MM.1S (cell line): ENCODE data around the gene RANGAP1.

Experiments used
- DNase-seq: peaks from one replicate; pipeline ENCODE4 v3.0.0-alpha.2; 2015
- H2AFZ ChIP-seq: fragments of 300-600 bp; sonication (generic); 2 replicates; pipeline ENCODE4 v1.6.0; 2016; ENCODE audit warnings: antibody characterized with exemption, low read length
- H3F3A ChIP-seq: fragments of 300-600 bp; sonication (generic); 2 replicates; pipeline ENCODE4 v1.6.1; 2016; ENCODE audit warnings: mild to moderate bottlenecking, antibody characterized with exemption, low read length, moderate library complexity, mixed read lengths; ENCODE audit not compliant: insufficient read depth
- H3K27ac ChIP-seq: fragments of 300-600 bp; sonication (generic); 2 replicates; pipeline ENCODE4 v1.5.1; 2016; ENCODE audit warnings: mild to moderate bottlenecking, low read length
- H3K27me3 ChIP-seq: fragments of 300-600 bp; sonication (generic); replicated peaks from 2 replicates; pipeline ENCODE4 v1.6.0; 2016; ENCODE audit warnings: low read length; ENCODE audit not compliant: insufficient read depth
- H3K36me3 ChIP-seq: fragments of 300-600 bp; sonication (generic); replicated peaks from 2 replicates; pipeline ENCODE4 v1.6.1; 2016; ENCODE audit warnings: mild to moderate bottlenecking, low read length, mixed read lengths; ENCODE audit not compliant: insufficient read depth
- H3K4me1 ChIP-seq: fragments of 300-600 bp; sonication (generic); 2 replicates; pipeline ENCODE4 v1.6.1; 2016; ENCODE audit warnings: low read length, mixed read lengths
- H3K4me2 ChIP-seq: fragments of 300-600 bp; sonication (generic); 2 replicates; pipeline ENCODE4 v1.6.0; 2016; ENCODE audit warnings: low read depth, low read length
- H3K4me3 ChIP-seq: fragments of 300-600 bp; sonication (generic); 2 replicates; pipeline ENCODE4 v1.5.1; 2016; ENCODE audit warnings: low read length, mixed read lengths
- H3K79me2 ChIP-seq: fragments of 300-600 bp; sonication (generic); 2 replicates; pipeline ENCODE4 v1.6.1; 2016; ENCODE audit warnings: mixed run types, low read length, mixed read lengths
- H3K9ac ChIP-seq: fragments of 300-600 bp; sonication (generic); 2 replicates; pipeline ENCODE4 v1.6.1; 2016; ENCODE audit warnings: low read length, mixed read lengths
- H3K9me2 ChIP-seq: fragments of 300-600 bp; sonication (generic); replicated peaks from 2 replicates; pipeline ENCODE4 v1.6.1; 2016; ENCODE audit warnings: mild to moderate bottlenecking, low read length, mixed read lengths; ENCODE audit not compliant: insufficient read depth
- H3K9me3 ChIP-seq: fragments of 300-600 bp; sonication (generic); replicated peaks from 2 replicates; pipeline ENCODE4 v1.6.1; 2016; ENCODE audit warnings: mild to moderate bottlenecking, low read length, mixed read lengths; ENCODE audit not compliant: insufficient read depth
- H4K20me1 ChIP-seq: fragments of 300-600 bp; sonication (generic); 2 replicates; pipeline ENCODE4 v1.6.1; 2016; ENCODE audit warnings: mild to moderate bottlenecking, low read length, moderate library complexity, mixed read lengths; ENCODE audit not compliant: insufficient read depth
- CTCF ChIP-seq: fragments of 300-600 bp; sonication (generic); IDR thresholded peaks from 2 replicates; pipeline ENCODE4 v1.5.1; 2016; ENCODE audit warnings: antibody characterized with exemption, low read length, mixed read lengths
- EZH2 ChIP-seq: fragments of 300-600 bp; sonication (generic); optimal IDR thresholded peaks from 2 replicates; pipeline ENCODE3; 2017; ENCODE audit warnings: low read depth, mild to moderate bottlenecking, antibody characterized with exemption, low read length, mixed read lengths
- EZH2phosphoT487 ChIP-seq: fragments of 300-600 bp; sonication (generic); IDR thresholded peaks from 2 replicates; pipeline ENCODE4 v1.6.1; 2018; ENCODE audit warnings: antibody characterized with exemption, low read length

The RANGAP1 gene

GRCh38 chr22:41315586-41315985 is 29.6 kb upstream of the RANGAP1 start:
- DNase-seq: no peak
- Histone ChIP-seq H3K4me2 (no peak overlapping the region), H3K9me3 (no peaks in the 10 kb centered on the region), H3F3A (no peaks in the 10 kb centered on the region), H3K79me2 (peaks cover 55% of the 10 kb centered on the region), H2AFZ (no peak overlapping the region), H3K4me1 (no peaks in the 10 kb centered on the region), H3K36me3 (no peaks in the 10 kb centered on the region; the same call in 1 of the 2 replicates), H3K4me3 (no peak overlapping the region), H4K20me1 (no peaks in the 10 kb centered on the region; the same call in 1 of the 2 replicates), H3K27me3 (no peaks in the 10 kb centered on the region), H3K9ac (no peak overlapping the region), H3K27ac (no peak overlapping the region), H3K9me2 (no peaks in the 10 kb centered on the region)
- TF ChIP-seq EZH2phosphoT487: no peak
- TF ChIP-seq EZH2: no peak
- no peak for TF ChIP-seq CTCF

GRCh38 chr22:41314821-41315220 is 28.8 kb upstream of the RANGAP1 start:
- H4K20me1 ChIP-seq: no peaks in the 10 kb centered on the region; the same call in 1 of the 2 replicates
- peaks cover 61% of the 10 kb centered on the region for H3K79me2 ChIP-seq
- H2AFZ ChIP-seq: no peak overlapping the region

GRCh38 chr22:41311487-41311886 is 25.5 kb upstream of the RANGAP1 start:
- H2AFZ ChIP-seq: no peak overlapping the region
- H3K79me2 ChIP-seq: peaks cover 74% of the 10 kb centered on the region
- TF ChIP-seq CTCF (no peak), EZH2 (no peak), EZH2phosphoT487 (no peak)
- no peak overlapping the region for H3K4me3 ChIP-seq
- no peaks in the 10 kb centered on the region for H3K9me3 ChIP-seq
- H3K4me2 ChIP-seq: no peak overlapping the region
- no peaks in the 10 kb centered on the region for H3K9me2 ChIP-seq
- no peak overlapping the region for H3K27ac ChIP-seq
- no peaks in the 10 kb centered on the region; the same call in 1 of the 2 replicates for H4K20me1 ChIP-seq
- no peaks in the 10 kb centered on the region for H3F3A ChIP-seq
- H3K9ac ChIP-seq: no peak overlapping the region
- no peaks in the 10 kb centered on the region for H3K27me3 ChIP-seq
- H3K4me1 ChIP-seq: no peaks in the 10 kb centered on the region
- H3K36me3 ChIP-seq: peaks cover 6% of the 10 kb centered on the region; the same call in 1 of the 2 replicates
- DNase-seq: no peak

More at GRCh38 chr22:41314821-41315220, 28.8 kb upstream of the RANGAP1 start:
- no peak overlapping the region for H3K27ac ChIP-seq
- H3K4me3 ChIP-seq: no peak overlapping the region
- H3F3A ChIP-seq: no peaks in the 10 kb centered on the region
- no peak overlapping the region for H3K9ac ChIP-seq
- H3K4me2 ChIP-seq: no peak overlapping the region
- H3K9me2 ChIP-seq: no peaks in the 10 kb centered on the region
- DNase-seq: no peak
- H3K27me3 ChIP-seq: no peaks in the 10 kb centered on the region
- H3K4me1 ChIP-seq: no peaks in the 10 kb centered on the region
- no peaks in the 10 kb centered on the region; the same call in 1 of the 2 replicates for H3K36me3 ChIP-seq
- TF ChIP-seq EZH2phosphoT487 (no peak), EZH2 (no peak), CTCF (no peak)
- H3K9me3 ChIP-seq: no peaks in the 10 kb centered on the region
